Right lobe of liver (tissue), 6 donors: ENCODE data around the gene ALPL. TPM values are rescaled to one million over a fixed set of nuclear protein-coding genes. Genes with fewer than 3 reads are reported as not detected.

ENCODE experiments used
- ATAC-seq, 4 donors: fragments of 200-7000 bp; cut with Tn5 transposase; one replicate each; pipeline ENCODE4 v1.9.1; 2020; ENCODE audit warnings: mild to moderate bottlenecking in 4 of 4, moderate library complexity in 4 of 4
- DNase-seq, 3 donors: peaks; one replicate each; pipeline ENCODE4 v3.0.0-alpha.2; 2020
- H3K27ac ChIP-seq, 3 donors: fragments of 200-600 bp; one replicate each; pipeline ENCODE4 v1.8.0; 2022
- H3K27me3 ChIP-seq, 2 donors: fragments of 200-600 bp; one replicate each; pipeline ENCODE4 v1.8.0; 2022
- H3K36me3 ChIP-seq, 4 donors: fragments of 200-600 bp; sonication (generic) in 1 of 4; one replicate each; pipeline versions ENCODE4 v1.5.1 to v1.8.0; 2017 to 2022; ENCODE audit warnings: control low read depth in 1 of 4
- H3K4me1 ChIP-seq, 4 donors: fragments of 200-600 bp; sonication (generic) in 1 of 4; one replicate each; pipeline versions ENCODE4 v1.5.1 to v1.8.0; 2017 to 2022; ENCODE audit warnings: control low read depth in 1 of 4
- H3K4me3 ChIP-seq, 3 donors: fragments of 200-600 bp; one replicate each; pipeline ENCODE4 v1.8.0; 2022
- H3K9me3 ChIP-seq, 4 donors: fragments of 200-600 bp; sonication (generic) in 1 of 4; one replicate each; pipeline versions ENCODE4 v1.5.1 to v1.8.0; 2017 to 2022; ENCODE audit warnings: control low read depth in 1 of 4
- POLR2A ChIP-seq: fragments of 450-650 bp; IDR thresholded peaks from one replicate; pipeline ENCODE4 v1.6.1; 2017; ENCODE audit warnings: antibody characterized with exemption, mild to moderate bottlenecking
- WGBS: methylation state at CpG from one replicate; pipeline ENCODE4 v1.1.6; 2018; ENCODE audit warnings: low coverage, low lambda C conversion rate; ENCODE audit not compliant: insufficient coverage; ENCODE audit errors: missing lambda C conversion rate; 5-methylcytosine and 5-hydroxymethylcytosine counted together
- intact Hi-C, 2 donors: fragments of 100-400 bp; cut with DNase I; formaldehyde crosslinking; loops; one replicate each; pipeline versions ENCODE4 v1.11.2 to v1.14.1; 2022
- total RNA-seq, 6 experiments: library from RNA; depleted of rRNA in 2 of 6; stranded (reverse); fragments of >200 nt in 2 of 6; fragmentation: NEBNext Ultra II Directional in 3 of 6; extraction: Animal tissue kit (Norgen Biotek cat#: 25700) in 3 of 6; gene quantifications; one replicate each; pipeline versions ENCODE4 v1.1.0 to v1.2.4, GENCODE V29; 2016 to 2023
- TF ChIP-seq, protein P1 (sequence below), 4 donors: fragments of 200-600 bp in 3 of 4; fragments of 450-650 bp in 1 of 4; IDR thresholded peaks; one replicate each; pipeline versions ENCODE4 v1.5.1 to v1.8.0; 2016 to 2022; ENCODE audit warnings: antibody characterized with exemption in 4 of 4, mild to moderate bottlenecking in 2 of 4
- donor health status: DM: no; HTN: yes; CAD: no.
- donor health status: DM: no; HTN: no; CAD: no.
- donor health status: DM: no; HTN: no; CAD: no.
- donor health status: DM: no; HTN: yes; CAD: no.
- donor health status: DM: no; HTN: yes; CAD: no.

The ALPL gene
- total RNA-seq, 6 experiments from 2014 or later: 23.2 to 81.5 (median 48.1) TPM

GRCh38 chr1:21626921-21627339 is 117.7 kb downstream of the ALPL start:
- intact Hi-C loops: no loop called here
- ATAC-seq (no peak), DNase-seq (no peak)
- Histone ChIP-seq H3K9me3 (no peaks in the 10 kb centered on the region), H3K4me1 (peaks cover 0 to 35% (median 15%) of the 10 kb centered on the region in 4 donors), H3K27me3 (no peaks in the 10 kb centered on the region), H3K36me3 (no peaks in the 10 kb centered on the region), H3K4me3 (no peak overlapping the region), H3K27ac (no peak overlapping the region)
- WGBS: 70% methylated on average over 4 of the region's 11 CpGs
- TF ChIP-seq, protein P1, sequence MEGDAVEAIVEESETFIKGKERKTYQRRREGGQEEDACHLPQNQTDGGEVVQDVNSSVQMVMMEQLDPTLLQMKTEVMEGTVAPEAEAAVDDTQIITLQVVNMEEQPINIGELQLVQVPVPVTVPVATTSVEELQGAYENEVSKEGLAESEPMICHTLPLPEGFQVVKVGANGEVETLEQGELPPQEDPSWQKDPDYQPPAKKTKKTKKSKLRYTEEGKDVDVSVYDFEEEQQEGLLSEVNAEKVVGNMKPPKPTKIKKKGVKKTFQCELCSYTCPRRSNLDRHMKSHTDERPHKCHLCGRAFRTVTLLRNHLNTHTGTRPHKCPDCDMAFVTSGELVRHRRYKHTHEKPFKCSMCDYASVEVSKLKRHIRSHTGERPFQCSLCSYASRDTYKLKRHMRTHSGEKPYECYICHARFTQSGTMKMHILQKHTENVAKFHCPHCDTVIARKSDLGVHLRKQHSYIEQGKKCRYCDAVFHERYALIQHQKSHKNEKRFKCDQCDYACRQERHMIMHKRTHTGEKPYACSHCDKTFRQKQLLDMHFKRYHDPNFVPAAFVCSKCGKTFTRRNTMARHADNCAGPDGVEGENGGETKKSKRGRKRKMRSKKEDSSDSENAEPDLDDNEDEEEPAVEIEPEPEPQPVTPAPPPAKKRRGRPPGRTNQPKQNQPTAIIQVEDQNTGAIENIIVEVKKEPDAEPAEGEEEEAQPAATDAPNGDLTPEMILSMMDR (IDR thresholded peaks at IDR 0.05): no peak
- TF ChIP-seq POLR2A: no peak

Other genes with a start within 250 kb of the ALPL start
- 10 to 100 TPM; 39.7 to 61.3 (median 43.8) TPM for gene ECE1, start 219.0 kb upstream of the ALPL start, total RNA-seq
- 1 to 10 TPM; 1.2 to 5.3 (median 2.3) TPM for gene NBPF3, start 69.3 kb upstream of the ALPL start, total RNA-seq
- gene RAP1GAP, start 159.9 kb downstream of the ALPL start, total RNA-seq: 10 to 100 TPM in 5 of 6 experiments, 1 to 10 TPM in 1; 8.0 to 38.1 (median 22.2) TPM